ENCODE results near the gene ALDH4A1. TPM values are rescaled to one million over a fixed set of nuclear protein-coding genes. Genes with fewer than 3 reads are reported as not detected.

ALDH4A1 gene
- total and polyA plus RNA-seq, 9 of the 15 experiments (the other 6 are each of a cell fraction or from before 2014, with no cell fraction given), result 0.27 to 31.4 (median 16.6) TPM

- TF ChIP-seq BRD9 (IDR thresholded peaks at IDR 0.05; ENCODE audit: low read depth, partially characterized antibody) (no peak), BRCA1 (IDR thresholded peaks at IDR 0.05) (no peak), BRCA1 (CRISPR knock-in tag; IDR thresholded peaks at IDR 0.05) (no peak), ZNF57 (CRISPR knock-in tag; IDR thresholded peaks at IDR 0.05) (no peak), NFE2L1 (tag; IDR thresholded peaks at IDR 0.05; ENCODE audit: borderline replicate concordance, low read depth) (no peak), DMBX1 (CRISPR knock-in tag; IDR thresholded peaks at IDR 0.05; ENCODE audit: borderline replicate concordance) (no peak; the same call in 1 of the 2 replicates), ZBTB11 (CRISPR knock-in tag; IDR thresholded peaks at IDR 0.05) (no peak), IRF2 (CRISPR knock-in tag; IDR thresholded peaks at IDR 0.05) (no peak), ZSCAN32 (CRISPR knock-in tag; IDR thresholded peaks at IDR 0.05) (no peak), ZNF212 (CRISPR knock-in tag; IDR thresholded peaks at IDR 0.05) (no peak), ZNF318 (IDR thresholded peaks at IDR 0.05; ENCODE audit: borderline replicate concordance in 1 of 2, low read depth in 1 of 2) (no peak), HNRNPL (IDR thresholded peaks at IDR 0.05; ENCODE audit: low read depth, low read length) (no peak), SIN3B (IDR thresholded peaks at IDR 0.05; ENCODE audit: low read depth) (no peak), NR2C2 (CRISPR knock-in tag; IDR thresholded peaks at IDR 0.05) (no peak), NR2C2 (tag; IDR thresholded peaks at IDR 0.05) (no peak), CHD2 (IDR thresholded peaks at IDR 0.05; ENCODE audit: low read depth, low read length) (peak; percentile 72), BCOR (IDR thresholded peaks at IDR 0.05) (peak; percentile 94)
Measured at GRCh38 chr1:18908911-18909771, 6.8 kb upstream of the ALDH4A1 start (continued).
